Activated naive CD8-positive, alpha-beta T cell treated with anti-CD3 and anti-CD28 coated beads, Interleukin-2, amount 50 U/mL, for 16 hours (primary cell): ENCODE results near the gene APEX1.
"Not testable (repeated sequence)": the region's sequence is repeated elsewhere in the genome, so short reads cannot be mapped to it uniquely, and the experiment has no call there.

Experiments used
- DNase-seq: peaks from one replicate; pipeline ENCODE4 v3.0.0-alpha.2; 2020; ENCODE audit warnings: low read depth, low spot score

Gene APEX1

GRCh38 chr14:20435582-20436362 is 19.3 kb upstream of the APEX1 start, which contains the start of gene KLHL33:
TSS of gene KLHL33 (minus strand) at chr14:20436166. CDS start at chr14:20435811, 355 bp downstream.
- no peak for DNase-seq

- DNase-seq: no peak
Observed at GRCh38 chr14:20436363-20436755, 18.7 kb upstream of the APEX1 start.

GRCh38 chr14:20438664-20439063 is 16.4 kb upstream of the APEX1 start:
- DNase-seq: no peak

DNA sequence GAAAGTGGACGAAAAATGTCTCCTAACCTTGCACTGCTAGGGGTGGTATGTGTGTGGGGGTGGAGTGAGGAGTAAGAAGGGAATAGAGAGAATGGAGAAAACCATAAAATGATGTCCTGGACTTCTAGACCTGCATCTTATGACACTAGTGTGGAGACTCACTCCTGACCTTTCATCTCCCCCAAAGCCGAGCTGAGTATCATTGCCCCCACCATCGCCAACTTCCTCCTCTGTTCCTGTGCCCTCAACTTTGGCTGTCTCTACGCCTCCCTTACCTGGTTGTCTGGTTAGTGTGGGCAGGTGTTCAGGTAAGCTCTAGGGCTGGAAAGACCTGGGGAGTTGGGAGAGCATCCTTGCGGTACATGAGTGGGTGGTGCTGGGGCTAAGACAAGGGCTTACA is 14.6 kb upstream of the APEX1 start:
- no peak for DNase-seq

GRCh38 chr14:20440882-20441281 is 14.1 kb upstream of the APEX1 start:
- no peak for DNase-seq

DNA sequence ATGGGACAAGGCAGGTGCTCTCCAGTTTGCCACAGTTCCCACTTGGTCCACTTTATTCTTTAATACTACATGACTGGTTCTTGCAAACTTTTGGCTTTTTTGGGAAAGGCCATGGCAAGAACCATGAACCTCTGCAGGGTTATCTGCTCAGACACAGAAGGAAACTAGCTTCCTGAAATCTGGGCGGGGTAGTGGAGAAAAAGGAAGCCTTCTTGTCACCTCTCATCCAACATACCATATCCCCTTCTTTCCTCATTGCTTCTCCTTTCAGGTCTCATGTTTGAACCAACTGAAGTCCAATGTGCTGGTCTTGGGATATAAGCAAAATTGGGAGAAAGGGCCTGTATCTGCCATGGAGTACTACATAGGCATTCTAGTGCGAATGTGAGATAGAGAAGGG is 13.6 kb upstream of the APEX1 start:
- DNase-seq: no peak

DNA sequence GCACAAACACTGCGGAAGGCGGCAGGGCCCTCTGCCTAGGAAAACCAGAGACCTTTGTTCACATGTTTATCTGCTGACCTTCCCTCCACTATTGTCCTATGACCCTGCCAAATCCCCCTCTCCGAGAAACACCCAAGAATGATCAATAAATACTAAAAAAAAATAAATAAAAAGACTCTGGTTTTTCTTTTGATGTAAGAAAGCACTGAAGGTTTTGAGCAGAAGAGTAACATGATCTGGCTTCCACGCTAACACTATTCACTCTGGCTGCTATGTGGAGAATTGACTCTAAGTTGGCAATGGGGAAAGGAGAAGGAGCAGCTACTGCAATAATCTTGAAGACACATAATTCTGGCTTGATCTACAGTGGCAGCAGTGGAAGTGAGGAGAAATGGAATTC is 11.4 kb upstream of the APEX1 start:
- not testable (repeated sequence) for DNase-seq

GRCh38 chr14:20446889-20447288 is 8.1 kb upstream of the APEX1 start:
- no peak for DNase-seq

- not testable (repeated sequence) for DNase-seq
Observed at GRCh38 chr14:20452831-20453230, 2.2 kb upstream of the APEX1 start.

- peak; percentile 59 for DNase-seq
Observed at GRCh38 chr14:20455355-20456300, 602 bp downstream of the APEX1 start.

DNA sequence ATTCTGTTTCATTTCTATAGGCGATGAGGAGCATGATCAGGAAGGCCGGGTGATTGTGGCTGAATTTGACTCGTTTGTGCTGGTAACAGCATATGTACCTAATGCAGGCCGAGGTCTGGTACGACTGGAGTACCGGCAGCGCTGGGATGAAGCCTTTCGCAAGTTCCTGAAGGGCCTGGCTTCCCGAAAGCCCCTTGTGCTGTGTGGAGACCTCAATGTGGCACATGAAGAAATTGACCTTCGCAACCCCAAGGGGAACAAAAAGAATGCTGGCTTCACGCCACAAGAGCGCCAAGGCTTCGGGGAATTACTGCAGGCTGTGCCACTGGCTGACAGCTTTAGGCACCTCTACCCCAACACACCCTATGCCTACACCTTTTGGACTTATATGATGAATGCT is 1.9 kb downstream of the APEX1 start:
- no peak for DNase-seq

- DNase-seq: no peak
Observed at GRCh38 chr14:20458031-20458789, 3.2 kb downstream of the APEX1 start.

GRCh38 chr14:20460458-20461224 is 5.6 kb downstream of the APEX1 start:
- DNase-seq: no peak

GRCh38 chr14:20461225-20462141 is 6.5 kb downstream of the APEX1 start, which contains the start of gene PIP4P1:
TSS of gene PIP4P1 (minus strand) at chr14:20461434. CDS start at chr14:20461325, 109 bp downstream.
- DNase-seq: peak; percentile 97

DNA sequence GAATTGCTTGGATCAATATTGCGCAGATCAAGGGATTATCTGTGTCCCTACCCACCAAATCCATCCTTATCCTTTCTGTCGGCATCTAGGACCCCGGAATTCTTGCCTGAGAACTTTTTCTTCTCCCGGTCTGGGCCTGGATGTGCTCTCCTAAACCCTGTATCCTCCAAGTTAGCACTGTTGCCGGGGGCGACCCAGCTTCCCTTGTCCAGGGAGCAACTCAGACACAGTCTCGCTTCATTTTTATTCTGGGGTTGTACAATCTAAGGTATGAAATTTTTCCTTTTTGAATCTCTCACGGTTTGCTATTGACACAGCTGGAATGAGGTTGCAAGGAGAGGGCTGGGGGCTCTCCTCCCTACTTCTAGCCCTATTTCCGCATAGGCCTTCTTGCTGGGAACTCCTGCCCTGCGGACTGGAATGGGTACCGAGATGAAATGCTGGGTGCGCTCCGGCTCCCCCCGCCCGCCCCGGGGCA is 13.8 kb downstream of the APEX1 start:
- DNase-seq: no peak

- DNase-seq: peak; percentile 77
Observed at GRCh38 chr14:20469242-20469889, 14.3 kb downstream of the APEX1 start, which contains the start of gene PNP. TSS of gene PNP (plus strand) at chr14:20469406. CDS start at chr14:20469525, 119 bp downstream.

DNA sequence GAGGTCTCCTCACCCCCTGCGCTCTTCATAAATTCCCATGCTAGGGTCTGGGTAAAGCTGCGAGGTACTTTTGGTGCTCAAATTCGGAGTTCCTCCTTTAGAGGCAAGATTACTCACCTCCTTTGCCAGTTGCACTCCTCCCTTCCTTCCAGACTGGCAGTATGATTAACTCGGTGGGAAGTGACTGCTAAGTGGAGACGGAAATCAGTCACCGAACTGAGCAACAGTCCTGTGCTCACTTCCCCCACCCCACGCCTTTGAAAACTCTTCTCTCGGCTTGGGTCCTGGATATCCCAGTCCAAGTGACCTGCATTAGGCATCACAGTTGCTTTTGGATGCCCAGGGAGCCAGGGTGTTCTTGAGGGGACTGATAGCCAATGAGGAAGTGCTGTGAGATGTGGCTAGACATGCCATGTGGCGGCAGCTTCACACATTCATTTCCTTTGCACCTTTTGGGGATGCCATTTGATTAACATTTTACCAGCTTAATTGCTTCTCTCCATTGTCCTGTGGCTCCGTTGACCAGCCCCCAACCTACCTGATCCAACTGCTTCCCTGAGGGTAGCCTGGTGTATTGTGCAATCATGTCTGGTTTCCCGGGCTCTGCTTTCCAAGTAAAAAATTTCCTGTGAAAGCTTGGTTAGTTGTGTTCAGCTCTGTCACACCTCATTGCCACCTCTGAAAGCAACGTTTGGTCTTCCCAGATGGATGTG is 15.0 kb downstream of the APEX1 start:
- DNase-seq: peak; percentile 40

- no peak for DNase-seq
Observed at GRCh38 chr14:20470603-20470901, 15.5 kb downstream of the APEX1 start.
